HCT116 (cell line): ENCODE data around the gene KCNC4. TPM values are rescaled to one million over a fixed set of nuclear protein-coding genes. Genes with fewer than 3 reads are reported as not detected.

Source experiments
- ATAC-seq: fragments of 200-7000 bp; cut with Tn5 transposase; 2 replicates; pipeline ENCODE4 v1.9.1; 2020; ENCODE audit warnings: mild to moderate bottlenecking, moderate library complexity
- BruUV-seq: library from RNA; stranded (reverse); fragments of 400-500 nt; replicated peaks from 2 replicates; lab custom pipeline; 2021; lab: Mats Ljungman, UMichigan
- CTCF ChIA-PET: fragments of 300-600 bp; sonication (Branson Sonifier 250); formaldehyde crosslinking; loops from one replicate; lab custom pipeline; 2021; ENCODE audit warnings: antibody characterized with exemption; lab: Charles Lee
- POLR2A ChIA-PET: fragments of 300-600, 350-600 bp; sonication (Branson Sonifier 250); formaldehyde crosslinking; loops from one replicate; lab custom pipeline; 2021; ENCODE audit warnings: antibody characterized with exemption; lab: Charles Lee
- RAD21 ChIA-PET, 2 experiments: fragments of 300-600 bp; sonication (Branson Sonifier 250); formaldehyde crosslinking; loops; one replicate each; lab custom pipeline; 2023; ENCODE audit warnings: low total read pairs in 2 of 2; ENCODE audit not compliant: uncharacterized antibody in 2 of 2, unreplicated experiment in 2 of 2, low non-redundant PET in 1 of 2; lab: Charles Lee
- DNase-seq: peaks from one replicate; pipeline ENCODE4 v3.0.0-alpha.2; 2010; ENCODE audit warnings: low read depth, low spot score
- H2AFZ ChIP-seq: fragments of 200-600 bp; shearing (Covaris generic), sonication (generic); 2 replicates; pipeline ENCODE4 v1.6.1; 2017; ENCODE audit warnings: low read depth, mixed run types, mixed read lengths, antibody characterized with exemption, low read length; ENCODE audit not compliant: poor library complexity, severe bottlenecking
- H3K27ac ChIP-seq: 2 replicates; pipeline ENCODE4 v1.5.1; 2012; ENCODE audit warnings: low read depth, low read length
- H3K27me3 ChIP-seq: fragments of 200-600 bp; sonication (generic); 2 replicates; pipeline ENCODE4 v1.6.1; 2016; ENCODE audit warnings: mixed run types, low read length, mixed read lengths; ENCODE audit not compliant: insufficient read depth
- H3K36me3 ChIP-seq, 2 experiments: fragments of 200-500 bp in 1 of 2; fragments of 200-600 bp in 1 of 2; sonication (Bioruptor generic) in 1 of 2; sonication (generic) in 1 of 2; 2 replicates each; pipeline versions ENCODE4 v1.5.1 to v1.6.1; 2014 to 2016; ENCODE audit warnings: low read length in 2 of 2, inconsistent platforms in 1 of 2, mixed read lengths in 1 of 2, mixed run types in 1 of 2; ENCODE audit not compliant: insufficient read depth in 2 of 2, control insufficient read depth in 1 of 2
- H3K4me1 ChIP-seq, 2 experiments: fragments of 200-600 bp in 1 of 2; sonication (generic) in 1 of 2; 2 replicates each; pipeline versions ENCODE4 v1.5.1 to v1.6.1; 2012 to 2017; ENCODE audit warnings: low read length in 2 of 2, inconsistent platforms in 1 of 2, mild to moderate bottlenecking in 1 of 2, mixed read lengths in 1 of 2, mixed run types in 1 of 2, moderate library complexity in 1 of 2; ENCODE audit not compliant: insufficient read depth in 2 of 2, control insufficient read depth in 1 of 2
- H3K4me2 ChIP-seq: fragments of 200-600 bp; sonication (generic); 2 replicates; pipeline ENCODE4 v1.6.1; 2017; ENCODE audit warnings: mixed run types, low read length, mixed read lengths
- H3K4me3 ChIP-seq, 2 experiments: fragments of 200-600 bp in 1 of 2; sonication (generic) in 1 of 2; replicated peaks in 1 of 2; 2 replicates each; pipeline ENCODE4 v1.5.1; 2011 to 2016; ENCODE audit warnings: low read length in 2 of 2, control low read depth in 1 of 2, low read depth in 1 of 2, mild to moderate bottlenecking in 1 of 2, mixed read lengths in 1 of 2, mixed run types in 1 of 2
- H3K79me2 ChIP-seq: fragments of 200-600 bp; sonication (generic); 2 replicates; pipeline ENCODE4 v1.6.1; 2017; ENCODE audit warnings: mild to moderate bottlenecking, mixed run types, low read length, moderate library complexity, mixed read lengths; ENCODE audit not compliant: insufficient read depth
- H3K9ac ChIP-seq: fragments of 200-600 bp; sonication (generic); 2 replicates; pipeline ENCODE4 v1.6.1; 2016; ENCODE audit warnings: low read length, mixed read lengths
- H3K9me2 ChIP-seq: fragments of 200-600 bp; sonication (generic), shearing (Covaris generic); 2 replicates; pipeline ENCODE4 v1.6.1; 2017; ENCODE audit warnings: mixed run types, mild to moderate bottlenecking, moderate library complexity; ENCODE audit not compliant: insufficient read depth
- H3K9me3 ChIP-seq, 2 experiments: fragments of 200-500 bp in 1 of 2; fragments of 200-600 bp in 1 of 2; sonication (Bioruptor generic) in 1 of 2; sonication (generic) in 1 of 2; 2 replicates each; pipeline ENCODE4 v1.6.1; 2014 to 2017; ENCODE audit warnings: low read length in 2 of 2, mixed read lengths in 2 of 2, inconsistent platforms in 1 of 2, low read depth in 1 of 2, mild to moderate bottlenecking in 1 of 2, mixed run types in 1 of 2, moderate library complexity in 1 of 2; ENCODE audit not compliant: control insufficient read depth in 1 of 2, insufficient read depth in 1 of 2
- H4K20me1 ChIP-seq: fragments of 200-600 bp; sonication (generic), shearing (Covaris generic); 2 replicates; pipeline ENCODE4 v1.6.1; 2017; ENCODE audit warnings: mixed run types, mild to moderate bottlenecking, moderate library complexity; ENCODE audit not compliant: insufficient read depth
- CEBPB ChIP-seq: IDR thresholded peaks from 2 replicates; pipeline ENCODE4 v1.6.1; 2012; ENCODE audit warnings: low read depth
- EZH2 ChIP-seq: fragments of 200-600 bp; sonication (generic); IDR thresholded peaks from 2 replicates; pipeline ENCODE4 v1.6.1; 2017; ENCODE audit warnings: antibody characterized with exemption, mixed run types
- JUND ChIP-seq: IDR thresholded peaks from 2 replicates; pipeline ENCODE4 v1.6.1; 2012
- POLR2A ChIP-seq: IDR thresholded peaks from 2 replicates; pipeline ENCODE4 v1.7.0; 2011; ENCODE audit warnings: borderline replicate concordance; ENCODE audit not compliant: insufficient read depth, insufficient read length; ENCODE audit errors: extremely low read depth
- RAD21 ChIP-seq: IDR thresholded peaks from 2 replicates; pipeline ENCODE4 v1.6.1; 2012; ENCODE audit warnings: low read depth, mild to moderate bottlenecking
- SIN3A ChIP-seq: IDR thresholded peaks from 2 replicates; pipeline ENCODE4 v1.6.1; 2012; ENCODE audit warnings: low read depth
- TCF7L2 ChIP-seq: IDR thresholded peaks from 2 replicates; pipeline ENCODE4 v1.7.0; 2011; ENCODE audit warnings: borderline replicate concordance, inconsistent platforms; ENCODE audit not compliant: insufficient read depth, insufficient read length; ENCODE audit errors: extremely low read depth
- YY1 ChIP-seq: IDR thresholded peaks from 2 replicates; pipeline ENCODE4 v1.6.1; 2011; ENCODE audit warnings: low read length, low read depth, moderate library complexity, mild to moderate bottlenecking; ENCODE audit not compliant: insufficient replicate concordance; ENCODE audit errors: extremely low read depth
- ZFX ChIP-seq: fragments of 450-650 bp; IDR thresholded peaks from 2 replicates; pipeline ENCODE4 v1.6.1; 2017
- ZNF274 ChIP-seq: fragments of 200-500 bp; sonication (Bioruptor generic); IDR thresholded peaks from 2 replicates; pipeline ENCODE4 v1.6.1; 2014; ENCODE audit warnings: mild to moderate bottlenecking, low read depth, low read length, inconsistent platforms
- intact Hi-C: fragments of 100-400 bp; cut with micrococcal nuclease; formaldehyde crosslinking; loops from 2 replicates; pipeline ENCODE4 v1.10.0; 2022
- total RNA-seq: library from RNA; stranded (reverse); gene quantifications from one replicate; pipeline ENCODE4 v1.2.1, GENCODE V29; 2021; ENCODE audit not compliant: unreplicated experiment

KCNC4 gene
- total RNA-seq, 1 experiment from 2014 or later: 13.0 TPM

- no peak overlapping the region for H3K9ac ChIP-seq
- no peak for ATAC-seq
- H2AFZ ChIP-seq: no peak overlapping the region
- intact Hi-C loops: no loop called here
- POLR2A ChIA-PET: no interaction called here
- H3K4me1 ChIP-seq: peaks cover 0 to 18% of the 10 kb centered on the region in 2 experiments; a peak in 2 of 4 replicates
- H3K79me2 ChIP-seq: peaks cover 11% of the 10 kb centered on the region; the same call in 1 of the 2 replicates
- RAD21 ChIA-PET: no interaction called here
- no peak overlapping the region for H3K4me2 ChIP-seq
- no peaks in the 10 kb centered on the region for H3K9me2 ChIP-seq
- H3K9me3 ChIP-seq: no peaks in the 10 kb centered on the region
- no peaks in the 10 kb centered on the region for H3K27me3 ChIP-seq
- no peak for TF ChIP-seq TCF7L2
- TF ChIP-seq YY1: no peak
- no peak for TF ChIP-seq CEBPB
- TF ChIP-seq SIN3A: no peak
- TF ChIP-seq POLR2A: no peak
- no peak for TF ChIP-seq EZH2
- no peak for TF ChIP-seq ZFX
- TF ChIP-seq RAD21: no peak
- TF ChIP-seq JUND: no peak
- no peak for TF ChIP-seq ZNF274
- TF ChIP-seq, all 23 proteins: peak for 0
- BruUV-seq: no TSS peak
- CTCF ChIA-PET: interaction anchor here (0.8 to 2.1 kb wide), 3 partner anchors 7 to 246 kb away, joined by 3 to 6 read pairs (median 4); no protein-coding TSS in a partner anchor
- DNase-seq: no peak
- H3K27ac ChIP-seq: no peak overlapping the region
- H4K20me1 ChIP-seq: no peaks in the 10 kb centered on the region
- H3K4me3 ChIP-seq: no peak overlapping the region
- no peaks in the 10 kb centered on the region for H3K36me3 ChIP-seq
Observed at GRCh38 chr1:110214454-110215404, 4.6 kb downstream of the KCNC4 start.
